GM12878 (cell line): ENCODE data around the gene SLC15A1. TPM values are rescaled to one million over a fixed set of nuclear protein-coding genes. Genes with fewer than 3 reads are reported as not detected.

ENCODE experiments used
- ATAC-seq: fragments of 200-7000 bp; cut with Tn5 transposase; 3 replicates; pipeline ENCODE4 v1.9.1; 2020; ENCODE audit warnings: mild to moderate bottlenecking, moderate library complexity
- BruUV-seq: library from RNA; stranded (reverse); fragments of 400-500 nt; replicated peaks from 2 replicates; lab custom pipeline; 2021; lab: Mats Ljungman, UMichigan
- CTCF ChIA-PET: fragments of 300-600 bp; sonication (Branson Sonifier 250); formaldehyde crosslinking; extraction: SDS; loops from one replicate; lab custom pipeline; 2021; ENCODE audit warnings: inconsistent platforms; lab: Yijun Ruan, JAX
- POLR2A ChIA-PET: fragments of 350-600 bp; formaldehyde crosslinking; extraction: SDS; loops from one replicate; lab custom pipeline; 2021; ENCODE audit warnings: inconsistent platforms; lab: Charles Lee
- RAD21 ChIA-PET: fragments of 300-600 bp; sonication (Branson Sonifier 250); formaldehyde crosslinking; loops from one replicate; lab custom pipeline; 2023; ENCODE audit warnings: antibody characterized with exemption; ENCODE audit not compliant: unreplicated experiment; lab: Charles Lee
- SMC1A ChIA-PET: fragments of 300-600 bp; sonication (Branson Sonifier 250); formaldehyde crosslinking; loops from one replicate; lab custom pipeline; 2023; ENCODE audit not compliant: unreplicated experiment, uncharacterized antibody; lab: Charles Lee
- DNase-seq: peaks from one replicate; pipeline ENCODE4 v3.0.0-alpha.2; 2011; ENCODE audit warnings: low read depth, low spot score
- FAIRE-seq: peaks from 3 replicates; lab custom pipeline; 2011; peaks lifted over from hg19 to GRCh38; lab: Jason Lieb, UNC
- H2AFZ ChIP-seq: 2 replicates; pipeline ENCODE4 v1.6.0; 2011; ENCODE audit warnings: low read depth, low read length, control low read depth; ENCODE audit not compliant: control insufficient read depth
- H3K27ac ChIP-seq: 2 replicates; pipeline ENCODE4 v1.5.1; 2011; ENCODE audit warnings: control low read depth; ENCODE audit not compliant: control insufficient read depth, insufficient read depth
- H3K27me3 ChIP-seq, 2 experiments: replicated peaks in 1 of 2; 2 replicates each; pipeline versions ENCODE4 v1.6.0 to v1.6.1; 2011; ENCODE audit warnings: low read length in 1 of 2; ENCODE audit not compliant: control insufficient read depth in 2 of 2, insufficient read depth in 2 of 2
- H3K36me3 ChIP-seq, 2 experiments: 2 replicates each; pipeline ENCODE4 v1.5.1; 2011; ENCODE audit warnings: low read length in 1 of 2; ENCODE audit not compliant: control insufficient read depth in 2 of 2, insufficient read depth in 2 of 2
- H3K4me1 ChIP-seq: 2 replicates; pipeline ENCODE4 v1.6.1; 2011; ENCODE audit warnings: mild to moderate bottlenecking, low read length, moderate library complexity, mixed read lengths; ENCODE audit not compliant: control insufficient read depth, insufficient read depth
- H3K4me2 ChIP-seq: 2 replicates; pipeline ENCODE4 v1.6.0; 2011; ENCODE audit warnings: control low read depth; ENCODE audit not compliant: control insufficient read depth, insufficient read depth
- H3K4me3 ChIP-seq: fragments of 200-600 bp; sonication (generic); 2 replicates; pipeline ENCODE4 v1.5.1; 2016
- H3K79me2 ChIP-seq: 2 replicates; pipeline ENCODE4 v1.6.0; 2011; ENCODE audit warnings: low read length; ENCODE audit not compliant: control insufficient read depth, insufficient read depth
- H3K9ac ChIP-seq: 2 replicates; pipeline ENCODE4 v1.8.0; 2011; ENCODE audit warnings: low read length, control low read depth, mixed read lengths; ENCODE audit not compliant: control insufficient read depth, insufficient read depth
- H3K9me3 ChIP-seq: replicated peaks from 3 replicates; pipeline ENCODE4 v1.5.1; 2011; ENCODE audit warnings: mild to moderate bottlenecking, low read length; ENCODE audit not compliant: control insufficient read depth, insufficient read depth
- H4K20me1 ChIP-seq: 2 replicates; pipeline ENCODE4 v1.6.0; 2011; ENCODE audit not compliant: control insufficient read depth, insufficient read depth
- ATF3 ChIP-seq: IDR thresholded peaks from 2 replicates; pipeline ENCODE4 v1.6.1; 2011; ENCODE audit warnings: low read depth, mild to moderate bottlenecking, low read length, moderate library complexity, borderline replicate concordance; ENCODE audit errors: extremely low read depth
- CEBPZ ChIP-seq: fragments of 150-350 bp; IDR thresholded peaks from 2 replicates; pipeline ENCODE4 v1.6.1; 2016; ENCODE audit warnings: low read depth, low read length
- GATAD2B ChIP-seq: fragments of 450-650 bp; conservative IDR thresholded peaks from 2 replicates; pipeline ENCODE4 v1.6.1; 2017; ENCODE audit warnings: low read depth, mild to moderate bottlenecking, moderate library complexity
- IRF3 ChIP-seq: fragments of 450-650 bp; IDR thresholded peaks from 2 replicates; pipeline ENCODE4 v1.6.1; 2014; ENCODE audit warnings: mild to moderate bottlenecking
- IRF4 ChIP-seq: IDR thresholded peaks from 2 replicates; pipeline ENCODE4 v1.6.1; 2011; ENCODE audit warnings: low read depth, low read length
- MTA3 ChIP-seq: IDR thresholded peaks from 2 replicates; pipeline ENCODE4 v1.6.1; 2012; ENCODE audit warnings: low read length, inconsistent platforms, borderline replicate concordance
- NR2C2 ChIP-seq: IDR thresholded peaks from 2 replicates; pipeline ENCODE4 v1.6.1; 2011; ENCODE audit warnings: borderline replicate concordance, low read depth; ENCODE audit not compliant: control insufficient read depth, insufficient read length
- NR2F1 ChIP-seq: fragments of 450-650 bp; conservative IDR thresholded peaks from 2 replicates; pipeline ENCODE4 v1.6.1; 2017; ENCODE audit warnings: mild to moderate bottlenecking
- SUZ12 ChIP-seq: fragments of 200-600 bp; sonication (generic); IDR thresholded peaks from one replicate; pipeline ENCODE4 v1.6.1; 2018; ENCODE audit warnings: antibody characterized with exemption, mild to moderate bottlenecking; ENCODE audit not compliant: unreplicated experiment
- TCF12 ChIP-seq: IDR thresholded peaks from 2 replicates; pipeline ENCODE4 v1.6.1; 2011; ENCODE audit warnings: low read depth, mild to moderate bottlenecking, low read length
- TCF3 ChIP-seq: IDR thresholded peaks from 2 replicates; pipeline ENCODE4 v1.6.1; 2012; ENCODE audit warnings: low read depth, mild to moderate bottlenecking, low read length, borderline replicate concordance; ENCODE audit not compliant: insufficient read depth
- ZBTB4 ChIP-seq: fragments of 450-650 bp; formaldehyde crosslinking; IDR thresholded peaks from 2 replicates; pipeline ENCODE4 v1.4.0; 2022; ENCODE audit warnings: mild to moderate bottlenecking, moderate library complexity
- ZNF207 ChIP-seq: fragments of 450-650 bp; IDR thresholded peaks from 2 replicates; pipeline ENCODE4 v1.6.1; 2014; ENCODE audit warnings: antibody characterized with exemption, mild to moderate bottlenecking, borderline replicate concordance
- ZNF622 ChIP-seq: fragments of 450-650 bp; IDR thresholded peaks from 2 replicates; pipeline ENCODE4 v1.6.1; 2017; ENCODE audit warnings: mild to moderate bottlenecking, inconsistent platforms
- WGBS: methylation state at CpG from one replicate; pipeline ENCODE4 v1.1.6; 2016; ENCODE audit warnings: low lambda C conversion rate; ENCODE audit not compliant: insufficient replicate concordance, insufficient coverage; ENCODE audit errors: missing lambda C conversion rate; 5-methylcytosine and 5-hydroxymethylcytosine counted together
- in situ Hi-C: fragments of 300-500 bp; cut with MboI; formaldehyde crosslinking; loops from 9 replicates; pipeline ENCODE4 v1.14.3; 2018; ENCODE audit warnings: mixed read lengths
- intact Hi-C: fragments of 100-400 bp; cut with micrococcal nuclease; formaldehyde crosslinking; loops from one replicate; pipeline ENCODE4 v1.14.2; 2022; ENCODE audit not compliant: unreplicated experiment
- polyA plus RNA-seq, 11 experiments: library from polyadenylated mRNA; depleted of rRNA in 4 of 11; unstranded in 6 of 11; stranded (reverse) in 5 of 11; fragments of >200 nt; fragmentation: Nextera tagmentation in 4 of 11; fragmentation: Illumina TruSeq in 1 of 11; extraction: Ambion mirVana in 4 of 11; extraction: Trizol in 1 of 11; gene quantifications; 1 replicate in 1 of 11; 2 replicates in 10 of 11; pipeline versions ENCODE4 v1.2.1 to v1.2.3, GENCODE V29; 2011 to 2016; ENCODE audit warnings: inconsistent platforms in 2 of 11, missing spikeins in 2 of 11, low read depth in 1 of 11
- total RNA-seq, 4 experiments: library from RNA; depleted of rRNA in 3 of 4; stranded (reverse); fragments of >200 nt in 3 of 4; fragmentation: Illumina TruSeq in 1 of 4; extraction: Trizol in 1 of 4; gene quantifications; 2 replicates each; pipeline versions ENCODE4 v1.2.1 to v1.2.3, GENCODE V29; 2013 to 2021

Gene SLC15A1
- total and polyA plus RNA-seq, 10 of the 15 experiments (the other 5 are each of a cell fraction or from before 2014, with no cell fraction given) = not detected

- TF ChIP-seq IRF4 = no peak
- no peak for TF ChIP-seq NR2F1
- TF ChIP-seq TCF12 = no peak
- no peak for TF ChIP-seq SUZ12
- TF ChIP-seq NR2C2 = no peak
- no peak for TF ChIP-seq ZNF207
- TF ChIP-seq ZBTB4 = no peak
- TF ChIP-seq MTA3 = no peak
Observed at GRCh38 chr13:98749501-98749900, 3.0 kb downstream of the SLC15A1 start (continued).

- no TSS peak for BruUV-seq
- Histone ChIP-seq H3K4me2 (no peak overlapping the region), H2AFZ (no peak overlapping the region), H4K20me1 (no peaks in the 10 kb centered on the region), H3K79me2 (no peaks in the 10 kb centered on the region), H3K27me3 (peaks cover 0 to 3% of the 10 kb centered on the region in 2 experiments), H3K4me3 (no peak overlapping the region), H3K9me3 (no peaks in the 10 kb centered on the region; the same call in 2 of the 3 replicates), H3K9ac (no peak overlapping the region), H3K36me3 (no peaks in the 10 kb centered on the region), H3K27ac (no peak overlapping the region), H3K4me1 (no peaks in the 10 kb centered on the region)
- ChIA-PET SMC1A (interaction anchor here (0.9 kb wide), 1 partner anchor 9 kb away, joined by 3 read pairs; no protein-coding TSS in a partner anchor), POLR2A (no interaction called here), CTCF (no interaction called here), RAD21 (no interaction called here)
- FAIRE-seq (no peak), DNase-seq (no peak), ATAC-seq (no peak)
- 65% methylated on average over 8 of the region's 8 CpGs for WGBS
- intact Hi-C loops (no loop called here), in situ Hi-C loops (no loop called here)
- TF ChIP-seq ATF3 (no peak), CEBPZ (no peak), IRF3 (no peak), GATAD2B (no peak), ZNF622 (no peak), TCF3 (no peak)
Observed at GRCh38 chr13:98746968-98747367, 5.5 kb downstream of the SLC15A1 start.
